Measurements from ENCODE around the gene PRTG.

PRTG gene

DNA sequence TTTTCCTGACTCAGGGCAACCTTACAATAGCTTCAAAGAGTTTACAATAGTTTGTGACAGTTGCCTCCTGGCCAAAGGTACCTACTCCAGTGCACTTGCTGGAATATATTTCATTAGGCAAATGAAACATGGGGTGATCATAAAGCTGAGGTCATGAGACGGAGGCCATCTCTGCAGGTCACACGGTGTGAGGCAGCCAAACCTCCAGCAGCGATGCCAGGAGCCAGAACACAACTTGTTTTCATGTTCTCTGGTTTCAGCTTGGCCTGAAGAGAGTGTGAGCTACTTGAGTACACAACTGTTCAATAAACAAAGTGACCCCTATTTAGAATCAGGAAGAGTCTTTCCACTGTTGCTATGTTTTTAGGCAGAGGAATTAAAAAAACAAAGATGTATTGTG, 112.1 kb downstream of the PRTG start:
- DNase-seq (ENCODE audit: low read depth) = no peak
- TF ChIP-seq, protein P1, sequence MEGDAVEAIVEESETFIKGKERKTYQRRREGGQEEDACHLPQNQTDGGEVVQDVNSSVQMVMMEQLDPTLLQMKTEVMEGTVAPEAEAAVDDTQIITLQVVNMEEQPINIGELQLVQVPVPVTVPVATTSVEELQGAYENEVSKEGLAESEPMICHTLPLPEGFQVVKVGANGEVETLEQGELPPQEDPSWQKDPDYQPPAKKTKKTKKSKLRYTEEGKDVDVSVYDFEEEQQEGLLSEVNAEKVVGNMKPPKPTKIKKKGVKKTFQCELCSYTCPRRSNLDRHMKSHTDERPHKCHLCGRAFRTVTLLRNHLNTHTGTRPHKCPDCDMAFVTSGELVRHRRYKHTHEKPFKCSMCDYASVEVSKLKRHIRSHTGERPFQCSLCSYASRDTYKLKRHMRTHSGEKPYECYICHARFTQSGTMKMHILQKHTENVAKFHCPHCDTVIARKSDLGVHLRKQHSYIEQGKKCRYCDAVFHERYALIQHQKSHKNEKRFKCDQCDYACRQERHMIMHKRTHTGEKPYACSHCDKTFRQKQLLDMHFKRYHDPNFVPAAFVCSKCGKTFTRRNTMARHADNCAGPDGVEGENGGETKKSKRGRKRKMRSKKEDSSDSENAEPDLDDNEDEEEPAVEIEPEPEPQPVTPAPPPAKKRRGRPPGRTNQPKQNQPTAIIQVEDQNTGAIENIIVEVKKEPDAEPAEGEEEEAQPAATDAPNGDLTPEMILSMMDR (IDR thresholded peaks at IDR 0.05; ENCODE audit: control insufficient read depth, insufficient read depth, low read depth, low read length, missing control alignments) = no peak

DNA sequence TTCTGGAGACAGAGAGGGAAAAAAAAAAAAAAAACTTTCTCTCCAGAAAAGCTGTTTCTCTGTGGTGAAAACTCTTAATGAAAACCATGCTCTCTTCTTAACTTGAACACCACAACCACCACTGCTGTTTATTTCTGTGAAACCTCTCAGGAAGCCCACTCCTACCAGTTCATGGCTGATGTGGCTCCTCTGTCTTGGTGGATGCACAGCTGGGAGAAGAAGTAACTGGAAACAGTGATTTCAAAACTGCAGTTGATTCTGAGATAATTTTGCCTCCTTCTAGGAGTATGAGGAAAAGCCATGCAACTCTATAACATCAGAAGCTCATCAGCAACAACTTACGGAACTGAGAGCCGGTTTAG, 114.6 kb downstream of the PRTG start:
- no peak for DNase-seq (ENCODE audit: low read depth)
- H3K4me3 ChIP-seq (ENCODE audit: control insufficient read depth, low read depth, low read length) = no peak overlapping the region
- TF ChIP-seq, protein P1 (IDR thresholded peaks at IDR 0.05; ENCODE audit: control insufficient read depth, insufficient read depth, low read depth, low read length, missing control alignments) = no peak

More for the DNA sequence above, 112.1 kb downstream of the PRTG start:
- H3K4me3 ChIP-seq (ENCODE audit: control insufficient read depth, low read depth, low read length) = no peak overlapping the region

DNA sequence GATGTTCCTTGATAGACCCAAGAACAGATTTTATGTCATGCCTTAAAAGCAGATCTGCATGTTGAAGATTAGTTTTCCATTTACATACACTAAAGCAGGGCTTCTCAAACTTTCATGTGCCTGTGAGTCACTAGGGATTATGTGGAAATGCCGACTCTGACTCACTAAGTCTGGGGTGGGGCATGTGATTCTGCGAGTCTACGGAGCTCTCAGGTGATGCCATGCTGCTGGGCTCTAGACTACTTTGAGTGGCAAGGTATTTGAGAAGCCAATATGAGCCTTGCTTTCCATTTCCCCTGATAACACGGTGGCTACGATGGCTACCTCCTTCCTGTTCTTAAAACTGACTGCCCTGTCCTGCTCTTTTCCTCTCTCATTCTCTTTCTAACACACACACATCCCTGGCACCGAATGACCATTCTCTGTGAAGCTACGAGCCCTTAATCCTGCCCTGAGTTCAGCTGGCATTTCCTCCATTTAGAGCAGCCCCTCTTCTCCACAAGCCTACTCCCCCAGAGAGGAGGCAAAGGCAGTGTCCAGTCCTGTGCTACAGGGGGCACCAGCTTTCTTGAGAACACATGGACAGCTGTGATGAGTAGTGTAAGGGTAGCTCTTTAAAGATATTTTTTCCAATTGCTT, 115.1 kb downstream of the PRTG start:
- DNase-seq (ENCODE audit: low read depth) = peak; percentile 67
- no peak overlapping the region for H3K4me3 ChIP-seq (ENCODE audit: control insufficient read depth, low read depth, low read length)
- TF ChIP-seq, protein P1 (IDR thresholded peaks at IDR 0.05; ENCODE audit: control insufficient read depth, insufficient read depth, low read depth, low read length, missing control alignments) = no peak

DNA sequence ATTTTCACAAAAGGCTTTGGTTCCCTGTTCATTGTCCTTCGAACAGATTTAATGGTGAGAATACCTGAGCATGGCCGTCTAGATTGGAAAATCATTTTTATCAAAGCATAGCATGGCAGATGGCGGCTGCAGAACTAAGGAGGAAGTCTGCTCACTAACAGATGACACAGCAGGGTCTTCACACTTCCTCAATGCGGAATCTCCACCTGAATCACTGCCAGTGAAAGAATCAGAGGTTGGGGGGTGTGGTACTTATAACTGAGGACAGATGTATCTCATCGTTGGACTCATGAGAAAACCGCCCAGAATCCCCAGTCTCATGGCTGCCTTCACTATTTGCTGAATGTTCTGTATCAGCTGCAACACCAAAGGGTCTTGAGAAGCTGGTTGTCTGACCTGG, 123.2 kb downstream of the PRTG start:
- no peak for DNase-seq (ENCODE audit: low read depth)
- TF ChIP-seq, protein P1 (IDR thresholded peaks at IDR 0.05; ENCODE audit: control insufficient read depth, insufficient read depth, low read depth, low read length, missing control alignments) = no peak

DNA sequence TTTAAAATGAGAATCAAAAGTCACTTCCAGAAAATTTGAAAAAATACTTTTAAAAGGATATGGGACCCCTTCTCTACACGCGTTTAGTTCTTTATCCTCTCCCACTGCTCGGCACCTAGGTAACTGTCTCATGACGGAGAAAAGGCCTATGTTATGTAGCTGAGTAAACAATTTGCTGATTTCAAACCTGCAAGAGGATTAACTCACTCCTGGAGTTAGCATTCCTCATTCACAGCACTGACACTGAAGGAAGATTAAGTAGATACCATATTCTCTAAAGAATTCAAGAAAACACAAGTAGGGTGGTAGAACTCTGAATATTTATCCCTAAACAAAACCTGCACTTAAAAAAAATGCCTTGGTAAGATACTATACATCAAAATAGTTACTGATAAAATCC, 124.6 kb downstream of the PRTG start:
- TF ChIP-seq, protein P1 (IDR thresholded peaks at IDR 0.05; ENCODE audit: control insufficient read depth, insufficient read depth, low read depth, low read length, missing control alignments) = no peak
- no peak for DNase-seq (ENCODE audit: low read depth)
- H3K4me3 ChIP-seq (ENCODE audit: control insufficient read depth, low read depth, low read length) = no peak overlapping the region

More for the DNA sequence above, 123.2 kb downstream of the PRTG start:
- H3K4me3 ChIP-seq (ENCODE audit: control insufficient read depth, low read depth, low read length) = no peak overlapping the region

DNA sequence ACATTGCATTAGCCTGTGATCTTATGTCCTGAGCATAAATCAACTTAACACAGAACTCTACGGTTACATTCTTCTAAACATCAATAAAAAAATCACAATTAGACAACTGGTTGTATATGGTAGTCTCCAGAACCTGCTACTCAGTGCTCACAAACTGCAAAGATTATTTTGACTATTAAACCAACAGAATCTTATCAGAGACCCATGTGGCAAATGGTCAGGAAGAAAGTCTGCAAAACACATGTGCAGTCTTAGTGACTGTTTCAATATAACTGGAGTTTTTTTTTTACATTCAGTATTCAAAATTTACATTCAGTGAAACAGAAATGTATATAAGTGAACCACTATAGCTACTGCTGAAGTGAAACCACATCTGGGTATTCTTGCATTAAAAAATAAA, 127.5 kb downstream of the PRTG start:
- no peak overlapping the region for H3K4me3 ChIP-seq (ENCODE audit: control insufficient read depth, low read depth, low read length)
- TF ChIP-seq, protein P1 (IDR thresholded peaks at IDR 0.05; ENCODE audit: control insufficient read depth, insufficient read depth, low read depth, low read length, missing control alignments) = no peak
- no peak for DNase-seq (ENCODE audit: low read depth)

All from AG09309 (cell line).